Karpas-422 (cell line): ENCODE data around the gene MTPN. TPM values are rescaled to one million over a fixed set of nuclear protein-coding genes. Genes with fewer than 3 reads are reported as not detected.

Source experiments
- DNase-seq: peaks from one replicate; pipeline ENCODE4 v3.0.0-alpha.2; 2015
- H2AFZ ChIP-seq: fragments of 200-600 bp; sonication (generic); 2 replicates; pipeline ENCODE4 v1.6.1; 2014; ENCODE audit warnings: antibody characterized with exemption, low read length, mixed read lengths
- H3K27ac ChIP-seq: fragments of 200-600 bp; sonication (generic); 2 replicates; pipeline ENCODE4 v1.5.1; 2014; ENCODE audit warnings: mild to moderate bottlenecking, low read length, moderate library complexity
- H3K27me3 ChIP-seq: fragments of 200-600 bp; sonication (generic); 2 replicates; pipeline ENCODE4 v1.6.1; 2014; ENCODE audit warnings: low read length, mixed read lengths
- H3K36me3 ChIP-seq: fragments of 200-600 bp; sonication (generic); 2 replicates; pipeline ENCODE4 v1.6.1; 2014; ENCODE audit warnings: low read length, mixed read lengths; ENCODE audit not compliant: insufficient read depth
- H3K4me1 ChIP-seq: fragments of 200-600 bp; sonication (generic); 2 replicates; pipeline ENCODE4 v1.6.1; 2014; ENCODE audit warnings: mild to moderate bottlenecking, low read length, mixed read lengths
- H3K4me2 ChIP-seq: fragments of 200-600 bp; sonication (generic); 2 replicates; pipeline ENCODE4 v1.6.1; 2014; ENCODE audit warnings: low read length, low read depth, mild to moderate bottlenecking; ENCODE audit not compliant: poor library complexity, severe bottlenecking
- H3K4me3 ChIP-seq: fragments of 200-600 bp; sonication (generic); 2 replicates; pipeline ENCODE4 v1.5.1; 2014; ENCODE audit warnings: mild to moderate bottlenecking, antibody characterized with exemption, low read length, mixed read lengths
- H3K79me2 ChIP-seq: fragments of 200-600 bp; sonication (generic); 2 replicates; pipeline ENCODE4 v1.6.1; 2014; ENCODE audit warnings: mild to moderate bottlenecking, low read length, mixed read lengths
- H3K9ac ChIP-seq: fragments of 200-600 bp; sonication (generic); 2 replicates; pipeline ENCODE4 v1.6.0; 2014; ENCODE audit warnings: low read length
- H3K9me2 ChIP-seq: fragments of 200-600 bp; sonication (generic), shearing (Covaris generic); replicated peaks from 2 replicates; pipeline ENCODE4 v1.6.0; 2014; ENCODE audit warnings: mild to moderate bottlenecking, low read length, moderate library complexity; ENCODE audit not compliant: insufficient read depth
- H3K9me3 ChIP-seq: fragments of 300-700, 200-600 bp; sonication (generic); 2 replicates; pipeline ENCODE4 v1.6.1; 2014; ENCODE audit warnings: low read length, mixed read lengths
- H4K20me1 ChIP-seq: fragments of 200-600 bp; sonication (generic); 2 replicates; pipeline ENCODE4 v1.6.1; 2014; ENCODE audit warnings: mild to moderate bottlenecking, antibody characterized with exemption, low read length, low read depth; ENCODE audit not compliant: insufficient read depth
- total RNA-seq: library from RNA; depleted of rRNA; stranded (reverse); fragments of >200 nt; shearing (Covaris generic); gene quantifications from 2 replicates; pipeline ENCODE4 v1.2.3, GENCODE V29; 2014; ENCODE audit warnings: low replicate concordance

The MTPN gene
- total RNA-seq, 1 experiment from 2014 or later: 140 TPM

DNA sequence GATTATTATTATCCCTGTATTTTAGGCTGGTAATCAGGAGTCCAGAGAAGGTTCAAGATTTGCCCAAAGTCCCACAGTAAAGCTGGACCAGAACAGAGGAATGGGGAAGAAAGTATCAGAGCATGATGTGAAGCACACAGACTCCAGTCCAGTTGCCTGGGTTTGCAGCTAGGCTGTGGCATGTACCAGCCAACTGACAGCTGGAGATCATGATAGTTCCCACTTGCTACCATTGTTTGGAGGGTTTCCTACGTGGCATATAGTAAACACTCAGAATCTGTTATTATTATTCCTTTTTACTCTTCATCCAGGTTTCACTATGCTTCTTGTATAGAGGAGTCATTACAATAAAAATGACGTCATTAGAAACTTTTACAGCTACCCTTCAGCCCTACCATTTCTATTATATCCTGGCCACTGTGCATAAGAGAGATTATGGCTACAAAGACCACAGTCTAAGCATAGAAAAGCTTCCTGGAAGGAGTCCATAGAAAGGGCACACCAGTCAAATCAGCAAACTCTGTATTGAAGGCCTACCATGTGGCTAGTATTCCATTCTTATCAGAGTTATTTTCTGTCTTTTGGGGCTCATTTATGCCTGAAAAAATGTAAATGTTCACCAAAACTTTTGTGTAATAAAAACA is 66.6 kb downstream of the MTPN start:
- DNase-seq: no peak
- Histone ChIP-seq H3K9ac (no peak overlapping the region), H3K36me3 (no peaks in the 10 kb centered on the region), H3K4me3 (no peak overlapping the region), H4K20me1 (no peaks in the 10 kb centered on the region), H3K4me2 (no peak overlapping the region), H3K27ac (no peak overlapping the region), H2AFZ (no peak overlapping the region), H3K9me3 (no peaks in the 10 kb centered on the region), H3K79me2 (no peaks in the 10 kb centered on the region), H3K27me3 (no peaks in the 10 kb centered on the region), H3K4me1 (no peaks in the 10 kb centered on the region), H3K9me2 (no peaks in the 10 kb centered on the region)

DNA sequence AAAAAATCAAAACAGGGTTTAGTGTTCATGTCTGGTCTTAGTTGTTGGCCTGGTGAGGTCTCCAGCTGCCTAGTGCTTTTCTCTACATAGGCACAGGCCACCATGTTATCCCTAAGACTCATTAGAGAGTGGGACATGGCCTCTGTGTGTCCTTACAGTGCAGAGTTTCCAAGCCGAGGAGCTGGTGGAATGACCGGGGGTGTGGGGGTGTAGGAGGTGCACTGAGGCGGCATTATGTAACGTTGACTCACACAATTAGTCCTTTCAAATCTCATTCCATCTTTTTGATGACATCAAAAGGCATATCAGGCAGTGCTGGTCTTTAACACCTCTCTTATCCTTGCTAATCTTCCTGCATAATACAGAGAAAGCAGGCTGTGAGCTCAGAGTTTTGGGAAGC is 71.3 kb downstream of the MTPN start:
- Histone ChIP-seq H3K27ac (no peak overlapping the region), H3K27me3 (no peaks in the 10 kb centered on the region), H4K20me1 (no peaks in the 10 kb centered on the region), H3K36me3 (no peaks in the 10 kb centered on the region), H3K4me2 (no peak overlapping the region), H2AFZ (no peak overlapping the region), H3K4me1 (no peaks in the 10 kb centered on the region), H3K9ac (no peak overlapping the region), H3K9me2 (no peaks in the 10 kb centered on the region), H3K9me3 (no peaks in the 10 kb centered on the region), H3K79me2 (no peaks in the 10 kb centered on the region), H3K4me3 (no peak overlapping the region)
- DNase-seq: no peak

DNA sequence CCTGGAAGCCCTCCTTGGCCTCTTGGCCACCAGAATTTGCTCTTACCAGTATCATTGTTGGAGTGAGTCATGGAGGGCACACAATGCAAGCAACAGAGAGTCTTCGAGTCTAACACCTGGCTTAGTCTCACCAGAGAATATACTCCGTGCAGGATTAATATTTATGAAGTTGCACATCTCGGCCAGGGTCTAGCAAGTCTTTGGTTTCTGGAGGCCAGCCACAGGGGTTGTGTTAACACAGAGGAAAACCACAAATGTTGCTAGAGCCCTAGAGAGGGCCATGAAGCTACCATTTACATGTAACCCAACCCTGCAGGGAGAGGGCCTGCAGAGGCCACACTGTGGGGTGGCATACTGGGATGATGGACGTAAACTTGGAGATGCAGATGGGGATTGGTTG is 71.8 kb downstream of the MTPN start:
- no peak overlapping the region for H3K27ac ChIP-seq
- no peak overlapping the region for H3K9ac ChIP-seq
- no peak overlapping the region for H3K4me2 ChIP-seq
- H3K4me1 ChIP-seq: no peaks in the 10 kb centered on the region
- H3K36me3 ChIP-seq: no peaks in the 10 kb centered on the region
- H3K4me3 ChIP-seq: no peak overlapping the region
- H3K27me3 ChIP-seq: no peaks in the 10 kb centered on the region
- DNase-seq: no peak
- H3K9me3 ChIP-seq: no peaks in the 10 kb centered on the region
- H2AFZ ChIP-seq: no peak overlapping the region
- no peaks in the 10 kb centered on the region for H3K79me2 ChIP-seq
- H4K20me1 ChIP-seq: no peaks in the 10 kb centered on the region
- H3K9me2 ChIP-seq: no peaks in the 10 kb centered on the region

DNA sequence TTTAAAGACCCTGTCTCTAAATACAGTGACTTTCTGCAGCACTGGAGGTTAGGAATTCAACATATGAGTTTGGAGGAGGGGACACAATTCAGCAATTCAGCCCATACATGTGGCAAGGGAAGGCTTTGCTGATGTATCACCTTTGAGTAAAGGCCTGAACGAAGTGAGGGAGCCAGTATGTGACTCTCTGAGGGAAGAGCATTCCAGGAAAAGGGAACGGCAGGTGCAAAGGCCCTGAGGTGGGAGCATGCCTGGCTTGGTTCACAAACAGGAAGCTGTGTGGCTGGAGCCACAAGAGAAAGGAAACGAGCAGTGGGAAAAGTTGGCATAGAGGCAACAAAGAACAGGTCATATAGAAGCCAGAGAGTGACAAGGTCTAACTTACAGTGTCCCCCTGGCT is 72.9 kb downstream of the MTPN start:
- Histone ChIP-seq H3K4me2 (no peak overlapping the region), H3K9ac (no peak overlapping the region), H3K79me2 (no peaks in the 10 kb centered on the region), H3K9me3 (no peaks in the 10 kb centered on the region), H3K4me1 (no peaks in the 10 kb centered on the region), H3K27ac (no peak overlapping the region), H2AFZ (no peak overlapping the region), H3K4me3 (no peak overlapping the region), H3K27me3 (no peaks in the 10 kb centered on the region), H4K20me1 (no peaks in the 10 kb centered on the region), H3K36me3 (no peaks in the 10 kb centered on the region), H3K9me2 (no peaks in the 10 kb centered on the region)
- no peak for DNase-seq

DNA sequence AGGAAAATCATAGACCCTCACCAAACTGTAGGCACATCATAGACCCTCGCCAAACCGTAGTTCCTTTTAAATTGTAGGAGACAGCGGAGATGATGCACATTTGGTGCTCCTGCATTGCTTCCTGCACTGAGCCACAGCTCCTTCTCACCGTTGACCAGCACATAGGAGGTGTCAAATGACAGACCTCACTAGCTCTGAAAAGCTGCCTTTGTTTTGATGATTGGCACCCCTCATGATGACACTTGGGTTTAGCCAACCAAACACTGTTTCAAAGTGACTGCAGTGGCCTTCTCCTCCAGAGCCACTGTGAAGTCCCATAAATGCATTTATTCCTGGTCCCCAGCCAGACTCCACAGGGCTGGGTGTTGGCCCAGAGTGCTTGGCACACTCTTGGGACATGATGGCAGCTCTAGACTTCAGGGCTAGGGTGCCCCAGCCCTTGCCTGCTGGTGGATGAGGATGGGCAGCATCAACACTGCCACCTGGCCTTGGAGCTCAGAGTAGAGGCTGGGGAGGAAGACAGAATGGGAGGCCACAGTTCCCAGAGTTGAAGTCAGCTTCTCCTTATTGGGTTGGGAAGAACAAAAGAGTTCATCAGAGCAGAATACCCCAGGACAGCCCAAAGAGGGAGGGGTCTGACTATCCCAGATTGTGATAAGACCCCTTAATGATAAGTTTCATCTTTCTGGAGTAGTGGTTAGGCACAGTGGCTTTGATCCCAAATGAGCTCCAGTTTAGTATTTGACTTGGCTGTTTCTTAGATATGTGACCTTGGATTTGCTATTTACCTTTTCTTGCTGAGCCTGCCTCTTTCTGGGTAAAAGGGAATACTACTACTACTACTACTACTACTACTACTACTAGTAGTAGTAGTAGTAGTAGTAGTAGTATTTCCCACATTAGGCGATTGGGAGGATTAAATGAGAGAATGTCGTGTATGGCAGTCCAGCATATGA is 75.3 kb downstream of the MTPN start:
- no peak overlapping the region for H3K4me3 ChIP-seq
- H2AFZ ChIP-seq: no peak overlapping the region
- no peaks in the 10 kb centered on the region for H3K79me2 ChIP-seq
- DNase-seq: no peak
- no peak overlapping the region for H3K9ac ChIP-seq
- H3K36me3 ChIP-seq: no peaks in the 10 kb centered on the region
- H3K9me2 ChIP-seq: no peaks in the 10 kb centered on the region
- H3K4me1 ChIP-seq: no peaks in the 10 kb centered on the region
- no peak overlapping the region for H3K27ac ChIP-seq
- H3K4me2 ChIP-seq: no peak overlapping the region
- H4K20me1 ChIP-seq: no peaks in the 10 kb centered on the region
- no peaks in the 10 kb centered on the region for H3K9me3 ChIP-seq
- H3K27me3 ChIP-seq: no peaks in the 10 kb centered on the region

DNA sequence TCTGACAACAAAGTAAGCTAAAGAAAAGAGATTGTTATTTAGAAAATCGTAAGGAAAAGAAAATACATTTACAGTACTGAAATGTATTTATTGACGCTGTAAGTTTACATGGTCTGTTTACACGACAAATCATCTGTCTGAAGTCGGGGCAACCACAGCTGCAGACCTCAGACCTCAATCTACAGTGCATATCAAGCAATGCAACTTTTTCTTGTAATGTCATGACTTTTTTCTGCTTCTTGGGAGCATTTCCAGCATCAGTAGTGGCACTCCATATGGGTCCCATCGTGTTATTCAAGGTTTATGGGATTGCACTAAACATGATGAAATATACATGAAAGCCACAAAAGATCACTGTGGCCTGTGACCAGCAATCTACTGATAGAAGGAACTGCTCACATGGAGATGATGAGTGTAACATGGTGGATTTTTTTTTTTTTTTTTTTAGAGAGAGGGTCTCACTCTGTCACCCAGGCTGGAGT is 77.1 kb downstream of the MTPN start:
- no peaks in the 10 kb centered on the region for H3K36me3 ChIP-seq
- no peaks in the 10 kb centered on the region for H3K9me2 ChIP-seq
- no peaks in the 10 kb centered on the region for H3K9me3 ChIP-seq
- no peak overlapping the region for H3K4me2 ChIP-seq
- H3K9ac ChIP-seq: no peak overlapping the region
- no peaks in the 10 kb centered on the region for H3K4me1 ChIP-seq
- no peaks in the 10 kb centered on the region for H3K27me3 ChIP-seq
- no peak for DNase-seq
- no peaks in the 10 kb centered on the region for H4K20me1 ChIP-seq
- H3K27ac ChIP-seq: no peak overlapping the region
- no peaks in the 10 kb centered on the region for H3K79me2 ChIP-seq
- no peak overlapping the region for H2AFZ ChIP-seq
- H3K4me3 ChIP-seq: no peak overlapping the region

DNA sequence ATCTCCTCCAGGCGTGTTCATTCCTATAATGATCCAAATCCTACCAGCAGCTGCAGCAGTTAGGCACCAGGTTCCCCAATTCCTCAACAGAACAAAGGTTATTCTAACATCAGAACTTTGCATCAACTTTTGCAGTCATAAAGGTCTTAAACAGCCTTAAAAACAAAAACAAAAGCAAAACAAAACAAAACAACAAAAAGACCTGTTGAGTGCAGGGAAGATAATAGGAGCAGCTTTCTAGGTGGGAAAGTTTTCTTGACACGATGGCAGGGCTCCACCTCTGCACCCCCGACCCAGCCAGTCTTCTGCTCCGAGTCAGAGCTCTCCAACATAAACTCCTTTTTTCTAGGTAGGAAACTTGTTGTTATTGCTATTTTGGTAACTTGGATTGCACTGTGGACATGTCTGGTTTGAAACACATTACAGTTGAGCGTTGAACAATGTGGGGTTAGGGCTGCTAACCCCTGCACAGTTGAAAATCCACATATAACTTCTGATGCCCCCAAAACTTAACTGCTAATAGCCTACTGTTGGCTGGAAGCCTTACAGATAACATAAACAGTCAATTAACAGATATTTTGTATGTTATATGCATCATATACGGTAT is 77.6 kb downstream of the MTPN start:
- Histone ChIP-seq H3K9me2 (no peaks in the 10 kb centered on the region), H3K9me3 (no peaks in the 10 kb centered on the region), H3K9ac (no peak overlapping the region), H3K27ac (no peak overlapping the region), H3K27me3 (no peaks in the 10 kb centered on the region), H3K4me2 (no peak overlapping the region), H2AFZ (no peak overlapping the region), H4K20me1 (no peaks in the 10 kb centered on the region), H3K4me3 (no peak overlapping the region), H3K79me2 (no peaks in the 10 kb centered on the region), H3K36me3 (no peaks in the 10 kb centered on the region), H3K4me1 (no peaks in the 10 kb centered on the region)
- no peak for DNase-seq

DNA sequence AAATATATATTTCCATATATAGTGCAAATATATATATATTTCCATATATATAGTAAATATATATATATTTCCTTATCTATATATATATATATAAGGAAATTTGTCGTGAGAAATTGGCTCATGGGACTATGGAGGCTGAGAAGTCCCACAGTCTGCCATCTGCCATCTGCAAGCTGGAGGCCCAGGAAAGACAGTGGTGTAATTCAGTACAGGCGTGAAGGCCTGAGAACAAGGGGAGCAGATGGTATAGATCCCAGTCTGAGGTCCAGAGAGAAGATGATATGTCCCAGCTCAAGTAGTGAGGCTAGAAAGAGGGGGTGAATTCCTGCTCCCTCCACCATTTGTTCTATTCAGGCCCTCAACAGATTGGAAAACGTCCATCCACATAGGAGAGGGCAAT is 78.9 kb downstream of the MTPN start:
- Histone ChIP-seq H3K4me1 (no peaks in the 10 kb centered on the region), H3K4me3 (no peak overlapping the region), H4K20me1 (no peaks in the 10 kb centered on the region), H3K27ac (no peak overlapping the region), H3K27me3 (no peaks in the 10 kb centered on the region), H2AFZ (no peak overlapping the region), H3K36me3 (no peaks in the 10 kb centered on the region), H3K9me2 (no peaks in the 10 kb centered on the region), H3K79me2 (no peaks in the 10 kb centered on the region), H3K4me2 (no peak overlapping the region), H3K9ac (no peak overlapping the region), H3K9me3 (no peaks in the 10 kb centered on the region)
- no peak for DNase-seq
